Smooth muscle cell (in vitro differentiated cells): ENCODE data around the gene SELENOT. TPM values are rescaled to one million over a fixed set of nuclear protein-coding genes. Genes with fewer than 3 reads are reported as not detected.

Experiments
- DNase-seq: peaks from one replicate; lab custom pipeline; 2025; ENCODE audit not compliant: unreplicated experiment; lab: John Stamatoyannopoulos, UW
- H2AFZ ChIP-seq: fragments of 200-600 bp; sonication (generic); 2 replicates; pipeline ENCODE4 v1.6.0; 2016; ENCODE audit warnings: antibody characterized with exemption, low read depth, mild to moderate bottlenecking
- H3F3A ChIP-seq: fragments of 200-600 bp; sonication (generic); 2 replicates; pipeline ENCODE4 v1.6.0; 2017; ENCODE audit warnings: antibody characterized with exemption, low read depth
- H3K27ac ChIP-seq: fragments of 200-600 bp; sonication (generic); 2 replicates; pipeline ENCODE4 v1.5.1; 2016; ENCODE audit warnings: low read depth, mild to moderate bottlenecking
- H3K27me3 ChIP-seq: fragments of 200-600 bp; sonication (generic); 2 replicates; pipeline ENCODE4 v1.6.1; 2016; ENCODE audit warnings: low read depth, mild to moderate bottlenecking
- H3K36me3 ChIP-seq: fragments of 200-600 bp; sonication (generic); 2 replicates; pipeline ENCODE4 v1.5.1; 2016; ENCODE audit warnings: low read depth
- H3K4me1 ChIP-seq: fragments of 200-600 bp; sonication (generic); 2 replicates; pipeline ENCODE4 v1.5.1; 2016; ENCODE audit warnings: low read depth
- H3K4me2 ChIP-seq: fragments of 200-600 bp; sonication (generic); 2 replicates; pipeline ENCODE4 v1.6.0; 2016; ENCODE audit warnings: mild to moderate bottlenecking
- H3K4me3 ChIP-seq: fragments of 200-600 bp; sonication (generic); 2 replicates; pipeline ENCODE4 v1.5.1; 2016; ENCODE audit warnings: mild to moderate bottlenecking
- H3K79me2 ChIP-seq: fragments of 200-600 bp; sonication (generic); 2 replicates; pipeline ENCODE4 v1.6.0; 2016; ENCODE audit warnings: low read depth, mild to moderate bottlenecking
- H3K9ac ChIP-seq: fragments of 200-600 bp; sonication (generic); 2 replicates; pipeline ENCODE4 v1.6.0; 2016; ENCODE audit warnings: low read depth
- H3K9me3 ChIP-seq: fragments of 200-600 bp; sonication (generic); replicated peaks from 2 replicates; pipeline ENCODE4 v1.5.1; 2016; ENCODE audit warnings: low read depth
- H4K20me1 ChIP-seq: fragments of 200-600 bp; sonication (generic); 2 replicates; pipeline ENCODE4 v1.6.0; 2016; ENCODE audit warnings: low read depth
- CTCF ChIP-seq: fragments of 200-600 bp; sonication (generic); IDR thresholded peaks from 2 replicates; pipeline ENCODE4 v1.5.1; 2017; ENCODE audit warnings: borderline replicate concordance, mild to moderate bottlenecking, antibody characterized with exemption; ENCODE audit not compliant: insufficient read depth, poor library complexity, severe bottlenecking
- WGBS: methylation state at CpG from one replicate; pipeline ENCODE4 v1.1.7; 2016; ENCODE audit warnings: low lambda C conversion rate; 5-methylcytosine and 5-hydroxymethylcytosine counted together
- polyA plus RNA-seq: library from polyadenylated mRNA; unstranded; fragments of >200 nt; fragmentation: Nextera tagmentation; extraction: Ambion mirVana; gene quantifications from 2 replicates; pipeline ENCODE4 v1.2.1, GENCODE V29; 2016
- total RNA-seq: library from RNA; depleted of rRNA; stranded (reverse); fragments of >200 nt; gene quantifications from 2 replicates; pipeline ENCODE4 v1.2.3, GENCODE V29; 2014

The SELENOT gene
- total and polyA plus RNA-seq, 2 experiments from 2014 or later = 92.5 to 128 TPM

GRCh38 chr3:150662410-150663200 lies 59.5 kb downstream of the SELENOT start:
- Histone ChIP-seq H3K4me1 (no peaks in the 10 kb centered on the region), H2AFZ (no peak overlapping the region), H3K27me3 (no peaks in the 10 kb centered on the region), H3K4me3 (no peak overlapping the region), H3K36me3 (no peaks in the 10 kb centered on the region), H3K27ac (no peak overlapping the region), H3K79me2 (no peaks in the 10 kb centered on the region), H3F3A (no peaks in the 10 kb centered on the region), H3K9ac (no peak overlapping the region), H3K4me2 (no peak overlapping the region), H3K9me3 (no peaks in the 10 kb centered on the region), H4K20me1 (no peaks in the 10 kb centered on the region)
- DNase-seq = no peak
- no peak for TF ChIP-seq CTCF
- WGBS = 84% methylated on average over 7 of the region's 7 CpGs

- Histone ChIP-seq H3K4me3 (no peak overlapping the region), H3K4me2 (no peak overlapping the region), H2AFZ (no peak overlapping the region), H3K9ac (no peak overlapping the region), H3F3A (no peaks in the 10 kb centered on the region), H4K20me1 (no peaks in the 10 kb centered on the region), H3K27me3 (no peaks in the 10 kb centered on the region), H3K27ac (no peak overlapping the region), H3K9me3 (no peaks in the 10 kb centered on the region), H3K36me3 (no peaks in the 10 kb centered on the region), H3K79me2 (no peaks in the 10 kb centered on the region), H3K4me1 (no peaks in the 10 kb centered on the region)
- 79% methylated on average over 8 of the region's 8 CpGs for WGBS
- no peak for DNase-seq
- TF ChIP-seq CTCF = no peak
Observed at GRCh38 chr3:150663461-150663860, 60.3 kb downstream of the SELENOT start.

- H3K36me3 ChIP-seq = no peaks in the 10 kb centered on the region
- H3K27ac ChIP-seq = no peak overlapping the region
- 88% methylated on average over 5 of the region's 5 CpGs for WGBS
- DNase-seq = no peak
- no peaks in the 10 kb centered on the region for H3K9me3 ChIP-seq
- no peaks in the 10 kb centered on the region for H3K79me2 ChIP-seq
- no peak overlapping the region for H2AFZ ChIP-seq
- no peak for TF ChIP-seq CTCF
- H3K4me1 ChIP-seq = no peaks in the 10 kb centered on the region
- H3F3A ChIP-seq = no peaks in the 10 kb centered on the region
- H3K27me3 ChIP-seq = no peaks in the 10 kb centered on the region
- no peaks in the 10 kb centered on the region for H4K20me1 ChIP-seq
- H3K4me3 ChIP-seq = no peak overlapping the region
- no peak overlapping the region for H3K4me2 ChIP-seq
- H3K9ac ChIP-seq = no peak overlapping the region
Observed at GRCh38 chr3:150666167-150666566, 63.0 kb downstream of the SELENOT start.

GRCh38 chr3:150673966-150674365 lies 70.8 kb downstream of the SELENOT start:
- Histone ChIP-seq H3K79me2 (no peaks in the 10 kb centered on the region), H3K4me2 (no peak overlapping the region), H3K36me3 (no peaks in the 10 kb centered on the region), H3K27ac (no peak overlapping the region), H3K4me1 (no peaks in the 10 kb centered on the region), H3F3A (no peaks in the 10 kb centered on the region), H3K27me3 (no peaks in the 10 kb centered on the region), H3K9me3 (no peaks in the 10 kb centered on the region), H2AFZ (no peak overlapping the region), H4K20me1 (no peaks in the 10 kb centered on the region), H3K9ac (no peak overlapping the region), H3K4me3 (no peak overlapping the region)
- WGBS = 87% methylated on average over 3 of the region's 3 CpGs
- no peak for TF ChIP-seq CTCF
- DNase-seq = no peak
